Measurements from ENCODE around the gene SLC24A3. TPM values are rescaled to one million over a fixed set of nuclear protein-coding genes. Genes with fewer than 3 reads are reported as not detected.

The SLC24A3 gene
- total RNA-seq, 1 experiment from 2014 or later = 46.0 TPM

DNA sequence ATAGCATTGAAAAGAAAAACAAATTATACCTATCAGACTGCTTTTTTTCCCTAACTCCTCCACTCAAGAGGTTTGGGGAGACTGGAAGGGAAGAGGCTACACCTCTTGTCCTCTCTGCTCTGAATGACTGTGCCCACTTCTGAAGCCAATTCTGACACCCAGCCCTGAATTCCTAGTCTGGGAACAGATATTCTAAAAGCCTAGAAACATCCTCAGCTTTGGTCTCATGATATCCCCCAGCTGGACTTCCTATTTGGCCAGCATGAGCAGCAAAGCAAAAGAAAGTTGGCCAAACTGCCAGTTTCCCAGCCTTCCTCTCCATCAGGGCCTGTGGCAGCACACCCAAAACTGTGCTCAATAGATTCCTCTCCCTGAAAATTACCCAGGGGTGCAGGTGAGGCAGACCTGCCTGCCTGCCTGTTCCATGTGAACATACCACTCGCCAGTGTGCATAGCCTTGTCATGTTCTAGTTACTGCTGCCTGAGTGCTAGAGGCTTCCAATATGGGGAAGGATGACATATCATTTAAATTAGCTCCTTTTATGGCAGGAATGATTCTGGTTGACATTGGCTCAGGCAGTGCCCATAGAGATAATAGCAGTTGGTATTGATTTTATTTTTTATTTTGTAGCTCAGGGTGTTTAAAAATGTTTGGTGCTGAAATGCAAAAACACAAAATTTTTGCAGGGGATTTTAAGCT, 393.5 kb downstream of the SLC24A3 start:
- Histone ChIP-seq H3K9me3 (ENCODE audit: low read depth, low read length, poor library complexity, severe bottlenecking) (no peaks in the 10 kb centered on the region), H3K4me3 (ENCODE audit: low read depth, low read length, poor library complexity, severe bottlenecking) (no peak overlapping the region), H3K27ac (ENCODE audit: low read depth, low read length, poor library complexity, severe bottlenecking) (no peak overlapping the region), H3K4me1 (ENCODE audit: insufficient read depth, low read length, poor library complexity, severe bottlenecking) (no peaks in the 10 kb centered on the region), H3K36me3 (ENCODE audit: insufficient read depth, low read length, poor library complexity, severe bottlenecking) (peaks cover 5% of the 10 kb centered on the region), H3K27me3 (replicated peaks; ENCODE audit: insufficient read depth, low read depth, low read length, poor library complexity) (no peaks in the 10 kb centered on the region)
- TF ChIP-seq EZH2 (IDR thresholded peaks at IDR 0.05; ENCODE audit: borderline replicate concordance, low read depth, low read length, poor library complexity, severe bottlenecking) = no peak
- TF ChIP-seq, protein P1, sequence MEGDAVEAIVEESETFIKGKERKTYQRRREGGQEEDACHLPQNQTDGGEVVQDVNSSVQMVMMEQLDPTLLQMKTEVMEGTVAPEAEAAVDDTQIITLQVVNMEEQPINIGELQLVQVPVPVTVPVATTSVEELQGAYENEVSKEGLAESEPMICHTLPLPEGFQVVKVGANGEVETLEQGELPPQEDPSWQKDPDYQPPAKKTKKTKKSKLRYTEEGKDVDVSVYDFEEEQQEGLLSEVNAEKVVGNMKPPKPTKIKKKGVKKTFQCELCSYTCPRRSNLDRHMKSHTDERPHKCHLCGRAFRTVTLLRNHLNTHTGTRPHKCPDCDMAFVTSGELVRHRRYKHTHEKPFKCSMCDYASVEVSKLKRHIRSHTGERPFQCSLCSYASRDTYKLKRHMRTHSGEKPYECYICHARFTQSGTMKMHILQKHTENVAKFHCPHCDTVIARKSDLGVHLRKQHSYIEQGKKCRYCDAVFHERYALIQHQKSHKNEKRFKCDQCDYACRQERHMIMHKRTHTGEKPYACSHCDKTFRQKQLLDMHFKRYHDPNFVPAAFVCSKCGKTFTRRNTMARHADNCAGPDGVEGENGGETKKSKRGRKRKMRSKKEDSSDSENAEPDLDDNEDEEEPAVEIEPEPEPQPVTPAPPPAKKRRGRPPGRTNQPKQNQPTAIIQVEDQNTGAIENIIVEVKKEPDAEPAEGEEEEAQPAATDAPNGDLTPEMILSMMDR (conservative IDR thresholded peaks at IDR 0.05; ENCODE audit: low read depth, low read length) = no peak
- POLR2A ChIA-PET (ENCODE audit: low non-redundant PET) = no interaction called here
- intact Hi-C loops (cut with micrococcal nuclease; ENCODE audit: unreplicated experiment) = no loop called here
- no peak for DNase-seq (ENCODE audit: low spot score)
- CTCF ChIA-PET = no interaction called here
- no TSS peak for BruUV-seq (replicated peaks)

DNA sequence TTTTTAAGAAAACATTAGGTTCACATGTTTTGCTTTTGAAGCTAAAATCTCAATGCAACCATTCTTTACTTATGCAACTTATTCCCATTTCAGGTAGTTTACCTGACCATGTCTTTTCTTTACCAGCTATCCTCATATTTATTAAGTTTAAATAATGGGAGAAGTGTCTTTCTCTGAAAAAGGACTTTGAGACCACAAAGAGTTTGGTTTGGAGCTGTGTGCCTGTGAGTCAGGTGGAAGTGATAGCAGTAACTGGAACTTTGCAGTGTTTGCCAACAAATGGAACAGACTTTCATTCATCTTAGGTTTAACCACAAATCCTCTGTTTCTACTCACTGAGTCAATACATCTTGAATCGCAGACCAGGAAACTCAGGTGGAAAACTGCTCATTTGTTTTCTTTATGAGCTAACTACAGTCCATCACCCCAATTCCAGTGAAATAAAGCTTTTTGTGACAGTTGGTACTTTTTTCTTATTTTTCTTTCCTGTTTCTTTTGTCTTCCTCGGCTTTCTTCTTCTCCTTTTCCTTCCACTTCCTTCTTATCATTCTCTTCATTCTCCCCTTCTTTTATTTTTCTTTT, 397.3 kb downstream of the SLC24A3 start:
- POLR2A ChIA-PET (ENCODE audit: low non-redundant PET) = no interaction called here

DNA sequence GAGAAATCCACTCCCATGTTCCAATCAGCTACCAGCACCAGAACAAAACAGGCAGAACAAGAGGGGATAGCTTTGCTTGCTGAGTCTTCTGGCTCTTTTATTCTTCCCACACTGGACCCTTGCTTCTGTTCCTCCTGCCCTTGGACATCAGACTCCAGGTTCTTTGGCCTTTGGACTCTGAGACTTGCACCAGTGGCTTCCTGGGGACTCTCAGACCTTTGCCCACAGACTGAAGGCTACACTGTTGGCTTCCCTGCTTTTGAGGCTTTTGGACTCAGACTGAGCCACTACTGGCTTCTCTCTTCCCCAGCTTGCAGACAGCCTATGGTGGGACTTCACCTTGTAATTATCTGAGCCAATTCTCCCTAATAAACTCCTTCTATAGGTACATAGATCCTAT, 403.2 kb downstream of the SLC24A3 start:
- Histone ChIP-seq H3K27me3 (replicated peaks; ENCODE audit: insufficient read depth, low read depth, low read length, poor library complexity) (no peaks in the 10 kb centered on the region), H3K36me3 (ENCODE audit: insufficient read depth, low read length, poor library complexity, severe bottlenecking) (no peaks in the 10 kb centered on the region), H3K4me3 (ENCODE audit: low read depth, low read length, poor library complexity, severe bottlenecking) (no peak overlapping the region), H3K9me3 (ENCODE audit: low read depth, low read length, poor library complexity, severe bottlenecking) (no peaks in the 10 kb centered on the region), H3K4me1 (ENCODE audit: insufficient read depth, low read length, poor library complexity, severe bottlenecking) (peaks cover 18% of the 10 kb centered on the region), H3K27ac (ENCODE audit: low read depth, low read length, poor library complexity, severe bottlenecking) (no peak overlapping the region)
- TF ChIP-seq, protein P1 (conservative IDR thresholded peaks at IDR 0.05; ENCODE audit: low read depth, low read length) = no peak
- no peak for TF ChIP-seq EZH2 (IDR thresholded peaks at IDR 0.05; ENCODE audit: borderline replicate concordance, low read depth, low read length, poor library complexity, severe bottlenecking)
- no peak for DNase-seq (ENCODE audit: low spot score)
- ChIA-PET POLR2A (ENCODE audit: low non-redundant PET) (no interaction called here), CTCF (no interaction called here)
- no TSS peak for BruUV-seq (replicated peaks)
- intact Hi-C loops (cut with micrococcal nuclease; ENCODE audit: unreplicated experiment) = no loop called here

More for the DNA sequence above, 397.3 kb downstream of the SLC24A3 start:
- BruUV-seq (replicated peaks) = no TSS peak
- Histone ChIP-seq H3K4me3 (ENCODE audit: low read depth, low read length, poor library complexity, severe bottlenecking) (no peak overlapping the region), H3K27ac (ENCODE audit: low read depth, low read length, poor library complexity, severe bottlenecking) (no peak overlapping the region), H3K27me3 (replicated peaks; ENCODE audit: insufficient read depth, low read depth, low read length, poor library complexity) (no peaks in the 10 kb centered on the region), H3K9me3 (ENCODE audit: low read depth, low read length, poor library complexity, severe bottlenecking) (no peaks in the 10 kb centered on the region), H3K4me1 (ENCODE audit: insufficient read depth, low read length, poor library complexity, severe bottlenecking) (no peaks in the 10 kb centered on the region), H3K36me3 (ENCODE audit: insufficient read depth, low read length, poor library complexity, severe bottlenecking) (no peaks in the 10 kb centered on the region)
- DNase-seq (ENCODE audit: low spot score) = no peak
- CTCF ChIA-PET = no interaction called here
- intact Hi-C loops (cut with micrococcal nuclease; ENCODE audit: unreplicated experiment) = no loop called here
- TF ChIP-seq, protein P1 (conservative IDR thresholded peaks at IDR 0.05; ENCODE audit: low read depth, low read length) = no peak
- no peak for TF ChIP-seq EZH2 (IDR thresholded peaks at IDR 0.05; ENCODE audit: borderline replicate concordance, low read depth, low read length, poor library complexity, severe bottlenecking)
